Body of pancreas (tissue), 4 donors: Measurements from ENCODE around the gene SIRPB2. TPM values are rescaled to one million over a fixed set of nuclear protein-coding genes. Genes with fewer than 3 reads are reported as not detected.

Source experiments
- ATAC-seq: fragments of 150-250 bp; one replicate; pipeline ENCODE4 v1.9.1; 2016
- DNase-seq, 4 donors: peaks; one replicate each; pipeline ENCODE4 v3.0.0-alpha.2; 2019
- H3K27ac ChIP-seq, 4 donors: fragments of 200-600 bp; sonication (generic); 1 replicate in 3 of 4; 2 replicates in 1 of 4; pipeline versions ENCODE4 v1.5.1 to v1.6.1; 2016 to 2019; ENCODE audit warnings: mild to moderate bottlenecking in 1 of 4, mixed read lengths in 1 of 4, moderate library complexity in 1 of 4
- H3K27me3 ChIP-seq, 2 donors: fragments of 200-600 bp; sonication (generic); one replicate each; pipeline ENCODE4 v1.6.0; 2016; ENCODE audit warnings: mild to moderate bottlenecking in 1 of 2
- H3K36me3 ChIP-seq, 2 donors: fragments of 200-600 bp; sonication (generic); replicated peaks in 1 of 2; 2 replicates each; pipeline ENCODE4 v1.5.1; 2016; ENCODE audit warnings: low read depth in 2 of 2; ENCODE audit not compliant: insufficient read depth in 1 of 2
- H3K4me1 ChIP-seq: fragments of 200-600 bp; sonication (generic); one replicate; pipeline ENCODE4 v1.6.0; 2016
- H3K4me3 ChIP-seq, 2 donors: fragments of 200-600 bp; sonication (generic); 1 replicate in 1 of 2; 2 replicates in 1 of 2; pipeline ENCODE4 v1.5.1; 2016 to 2019
- H3K9me3 ChIP-seq, 3 donors: fragments of 200-600 bp; sonication (generic); 1 replicate in 2 of 3; 2 replicates in 1 of 3; pipeline ENCODE4 v1.5.1; 2016
- POLR2A ChIP-seq, 3 donors: fragments of 450-650 bp; IDR thresholded peaks; one replicate each; pipeline ENCODE4 v1.6.1; 2016; ENCODE audit warnings: antibody characterized with exemption in 3 of 3, mild to moderate bottlenecking in 2 of 3
- WGBS, 2 donors: methylation state at CpG; one replicate each; pipeline ENCODE4 v1.1.5; 2017; 5-methylcytosine and 5-hydroxymethylcytosine counted together
- intact Hi-C: fragments of 100-400 bp; cut with DNase I; formaldehyde crosslinking; loops from one replicate; pipeline ENCODE4 v1.15.1; 2023
- total RNA-seq, 2 donors: library from RNA; depleted of rRNA; stranded (reverse); fragments of >200 nt; gene quantifications; one replicate each; pipeline ENCODE4 v1.1.0, GENCODE V29; 2016
- TF ChIP-seq, protein P1 (sequence below), 7 experiments: fragments of 450-650 bp in 4 of 7; fragments of 200-600 bp in 3 of 7; sonication (generic) in 3 of 7; IDR thresholded peaks; one replicate each; pipeline ENCODE4 v1.5.1; 2016 to 2019; ENCODE audit warnings: antibody characterized with exemption in 7 of 7

SIRPB2 gene
- total RNA-seq, 2 donors from 2014 or later, result 0.33 to 2.3 TPM

GRCh38 chr20:1486566-1486965 lies 4.7 kb downstream of the SIRPB2 start:
- ATAC-seq, result no peak
- no peak overlapping the region for H3K27ac ChIP-seq
- H3K4me3 ChIP-seq, result no peak overlapping the region
- no peak for DNase-seq
- WGBS, 2 donors, result 25 to 47% methylated on average over 2 of the region's 2 CpGs
- TF ChIP-seq, protein P1, sequence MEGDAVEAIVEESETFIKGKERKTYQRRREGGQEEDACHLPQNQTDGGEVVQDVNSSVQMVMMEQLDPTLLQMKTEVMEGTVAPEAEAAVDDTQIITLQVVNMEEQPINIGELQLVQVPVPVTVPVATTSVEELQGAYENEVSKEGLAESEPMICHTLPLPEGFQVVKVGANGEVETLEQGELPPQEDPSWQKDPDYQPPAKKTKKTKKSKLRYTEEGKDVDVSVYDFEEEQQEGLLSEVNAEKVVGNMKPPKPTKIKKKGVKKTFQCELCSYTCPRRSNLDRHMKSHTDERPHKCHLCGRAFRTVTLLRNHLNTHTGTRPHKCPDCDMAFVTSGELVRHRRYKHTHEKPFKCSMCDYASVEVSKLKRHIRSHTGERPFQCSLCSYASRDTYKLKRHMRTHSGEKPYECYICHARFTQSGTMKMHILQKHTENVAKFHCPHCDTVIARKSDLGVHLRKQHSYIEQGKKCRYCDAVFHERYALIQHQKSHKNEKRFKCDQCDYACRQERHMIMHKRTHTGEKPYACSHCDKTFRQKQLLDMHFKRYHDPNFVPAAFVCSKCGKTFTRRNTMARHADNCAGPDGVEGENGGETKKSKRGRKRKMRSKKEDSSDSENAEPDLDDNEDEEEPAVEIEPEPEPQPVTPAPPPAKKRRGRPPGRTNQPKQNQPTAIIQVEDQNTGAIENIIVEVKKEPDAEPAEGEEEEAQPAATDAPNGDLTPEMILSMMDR (IDR thresholded peaks at IDR 0.05), result no peak
- TF ChIP-seq POLR2A (IDR thresholded peaks at IDR 0.05), result no peak
- H3K27me3 ChIP-seq, result no peaks in the 10 kb centered on the region
- H3K4me1 ChIP-seq, result no peaks in the 10 kb centered on the region
- intact Hi-C loops, result no loop called here
- no peaks in the 10 kb centered on the region for H3K36me3 ChIP-seq
- H3K9me3 ChIP-seq, result no peaks in the 10 kb centered on the region

DNA sequence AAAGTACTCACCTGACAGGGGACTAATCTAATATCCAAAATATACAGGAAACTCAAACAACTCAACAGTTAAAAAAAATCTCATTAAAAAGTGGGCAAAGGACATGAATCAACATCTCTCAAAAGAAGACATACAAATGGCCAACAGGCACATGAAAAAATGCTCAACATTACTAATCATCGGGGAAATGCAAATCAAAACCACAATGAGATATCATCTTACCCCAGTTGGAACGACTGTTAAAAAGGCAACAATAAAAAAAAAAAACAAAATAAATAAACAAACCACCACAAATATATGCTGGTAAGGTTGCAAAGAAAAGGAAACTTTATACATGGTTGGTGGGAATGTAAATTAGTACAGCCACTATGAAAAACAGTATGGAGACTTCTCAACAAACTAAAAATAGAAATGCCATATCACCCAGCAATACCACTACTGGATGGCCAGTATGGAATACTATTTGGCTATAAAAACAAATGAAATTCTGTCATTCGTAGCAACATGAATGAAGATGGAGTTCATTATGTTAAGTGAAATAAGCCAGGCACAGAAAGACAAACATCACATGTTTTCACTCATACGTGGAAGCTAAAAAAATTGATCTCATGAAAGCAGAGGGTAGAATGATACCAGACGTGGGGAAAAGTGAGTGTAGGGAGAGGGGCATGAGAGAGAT lies 6.6 kb downstream of the SIRPB2 start:
- H3K27me3 ChIP-seq, result no peaks in the 10 kb centered on the region
- no peaks in the 10 kb centered on the region for H3K4me1 ChIP-seq
- no peak overlapping the region for H3K27ac ChIP-seq
- ATAC-seq, result no peak
- TF ChIP-seq, protein P1 (IDR thresholded peaks at IDR 0.05), result no peak
- no peak for TF ChIP-seq POLR2A (IDR thresholded peaks at IDR 0.05)
- no peak for DNase-seq
- 56 to 63% methylated on average over 5 of the region's 5 CpGs for WGBS, 2 donors
- no peak overlapping the region for H3K4me3 ChIP-seq
- no peaks in the 10 kb centered on the region for H3K36me3 ChIP-seq
- H3K9me3 ChIP-seq, result no peaks in the 10 kb centered on the region
- intact Hi-C loops, result no loop called here

GRCh38 chr20:1479831-1480595 lies 11.2 kb downstream of the SIRPB2 start:
- TF ChIP-seq, protein P1 (IDR thresholded peaks at IDR 0.05), result no peak
- no peak for TF ChIP-seq POLR2A (IDR thresholded peaks at IDR 0.05)
- Histone ChIP-seq H3K27me3 (no peaks in the 10 kb centered on the region), H3K9me3 (no peaks in the 10 kb centered on the region), H3K4me1 (no peaks in the 10 kb centered on the region), H3K4me3 (no peak overlapping the region), H3K27ac (no peak overlapping the region), H3K36me3 (no peaks in the 10 kb centered on the region)
- ATAC-seq (no peak), DNase-seq (no peak)
- intact Hi-C loops, result no loop called here
- WGBS, 2 donors, result 59 to 62% methylated on average over 9 of the region's 9 CpGs

GRCh38 chr20:1478566-1478965 lies 12.7 kb downstream of the SIRPB2 start:
- intact Hi-C loops, result no loop called here
- no peaks in the 10 kb centered on the region for H3K9me3 ChIP-seq
- no peaks in the 10 kb centered on the region for H3K36me3 ChIP-seq
- DNase-seq, result no peak
- no peaks in the 10 kb centered on the region for H3K4me1 ChIP-seq
- no peak for ATAC-seq
- no peak for TF ChIP-seq POLR2A (IDR thresholded peaks at IDR 0.05)
- no peaks in the 10 kb centered on the region for H3K27me3 ChIP-seq
- H3K27ac ChIP-seq, result no peak overlapping the region
- no peak overlapping the region for H3K4me3 ChIP-seq
- WGBS, 2 donors, result 70 to 80% methylated on average over 4 of the region's 4 CpGs

- 78% methylated on average over 7 of the region's 7 CpGs for WGBS, 2 donors
- H3K36me3 ChIP-seq, result no peaks in the 10 kb centered on the region
Observed at GRCh38 chr20:1477896-1478490, 13.2 kb downstream of the SIRPB2 start.

More at GRCh38 chr20:1477896-1478490, 13.2 kb downstream of the SIRPB2 start:
- no peaks in the 10 kb centered on the region for H3K9me3 ChIP-seq
- no peaks in the 10 kb centered on the region for H3K27me3 ChIP-seq
- H3K27ac ChIP-seq, result no peak overlapping the region
- DNase-seq (no peak), ATAC-seq (no peak)
- intact Hi-C loops, result no loop called here
- H3K4me3 ChIP-seq, result no peak overlapping the region
- no peak for TF ChIP-seq POLR2A (IDR thresholded peaks at IDR 0.05)
- TF ChIP-seq, protein P1 (IDR thresholded peaks at IDR 0.05), result no peak
- H3K4me1 ChIP-seq, result no peaks in the 10 kb centered on the region
